ENCODE results near the gene RBPJ. TPM values are rescaled to one million over a fixed set of nuclear protein-coding genes. Genes with fewer than 3 reads are reported as not detected.

RBPJ gene
- total RNA-seq, 6 experiments from 2014 or later = 60.9 to 71.7 (median 69.0) TPM

- H3K4me1 Mint-ChIP-seq (ENCODE audit: low read depth) = peaks cover 41% of the 10 kb centered on the region
- TF ChIP-seq CTCF (IDR thresholded peaks at IDR 0.05) = no peak
- H3K4me3 Mint-ChIP-seq = no peak overlapping the region
- H3K36me3 Mint-ChIP-seq (ENCODE audit: low read depth) = peaks cover 21% of the 10 kb centered on the region
- H3K9me3 Mint-ChIP-seq = no peaks in the 10 kb centered on the region
- DNase-seq = no peak
- no peak overlapping the region for H3K27ac Mint-ChIP-seq
- H3K27me3 Mint-ChIP-seq (ENCODE audit: insufficient read depth) = no peaks in the 10 kb centered on the region
Measured at GRCh38 chr4:26418850-26419249, 98.0 kb downstream of the RBPJ start.

- no peaks in the 10 kb centered on the region for H3K27me3 Mint-ChIP-seq (ENCODE audit: insufficient read depth)
- no peak overlapping the region for H3K4me3 Mint-ChIP-seq
- H3K36me3 Mint-ChIP-seq (ENCODE audit: low read depth) = peaks cover 26% of the 10 kb centered on the region
- no peaks in the 10 kb centered on the region for H3K9me3 Mint-ChIP-seq
- H3K4me1 Mint-ChIP-seq (ENCODE audit: low read depth) = peaks cover 41% of the 10 kb centered on the region
- peak; percentile 69 for DNase-seq
- peak overlapping the region; percentile 93 for H3K27ac Mint-ChIP-seq
- TF ChIP-seq CTCF (IDR thresholded peaks at IDR 0.05) = no peak
Measured at GRCh38 chr4:26420438-26420837, 99.6 kb downstream of the RBPJ start.

- peaks cover 41% of the 10 kb centered on the region for H3K4me1 Mint-ChIP-seq (ENCODE audit: low read depth)
- no peak for TF ChIP-seq CTCF (IDR thresholded peaks at IDR 0.05)
- peak overlapping the region; percentile 93 for H3K27ac Mint-ChIP-seq
- peaks cover 25% of the 10 kb centered on the region for H3K36me3 Mint-ChIP-seq (ENCODE audit: low read depth)
- no peaks in the 10 kb centered on the region for H3K9me3 Mint-ChIP-seq
- no peaks in the 10 kb centered on the region for H3K27me3 Mint-ChIP-seq (ENCODE audit: insufficient read depth)
- H3K4me3 Mint-ChIP-seq = peak overlapping the region; percentile 41
- peak; percentile 14 for DNase-seq
Measured at GRCh38 chr4:26420913-26421312, 100.1 kb downstream of the RBPJ start.

- no peak overlapping the region for H3K4me3 Mint-ChIP-seq
- no peak for DNase-seq
- H3K27me3 Mint-ChIP-seq (ENCODE audit: insufficient read depth) = no peaks in the 10 kb centered on the region
- TF ChIP-seq CTCF (IDR thresholded peaks at IDR 0.05) = no peak
- H3K36me3 Mint-ChIP-seq (ENCODE audit: low read depth) = peaks cover 23% of the 10 kb centered on the region
- peaks cover 20% of the 10 kb centered on the region for H3K4me1 Mint-ChIP-seq (ENCODE audit: low read depth)
- no peak overlapping the region for H3K27ac Mint-ChIP-seq
- H3K9me3 Mint-ChIP-seq = no peaks in the 10 kb centered on the region
Measured at GRCh38 chr4:26424153-26424552, 103.3 kb downstream of the RBPJ start.

- H3K4me3 Mint-ChIP-seq = no peak overlapping the region
- H3K27me3 Mint-ChIP-seq (ENCODE audit: insufficient read depth) = no peaks in the 10 kb centered on the region
- no peak for DNase-seq
- H3K4me1 Mint-ChIP-seq (ENCODE audit: low read depth) = peaks cover 20% of the 10 kb centered on the region
- peak; percentile 69 for TF ChIP-seq CTCF (IDR thresholded peaks at IDR 0.05)
- H3K9me3 Mint-ChIP-seq = no peaks in the 10 kb centered on the region
- no peak overlapping the region for H3K27ac Mint-ChIP-seq
- peaks cover 23% of the 10 kb centered on the region for H3K36me3 Mint-ChIP-seq (ENCODE audit: low read depth)
Measured at GRCh38 chr4:26424838-26425237, 104.0 kb downstream of the RBPJ start.

- Mint-ChIP-seq H3K4me1 (ENCODE audit: low read depth) (peaks cover 12% of the 10 kb centered on the region), H3K4me3 (no peak overlapping the region), H3K27me3 (ENCODE audit: insufficient read depth) (no peaks in the 10 kb centered on the region), H3K27ac (no peak overlapping the region), H3K36me3 (ENCODE audit: low read depth) (peaks cover 23% of the 10 kb centered on the region), H3K9me3 (no peaks in the 10 kb centered on the region)
- TF ChIP-seq CTCF (IDR thresholded peaks at IDR 0.05) = no peak
- no peak for DNase-seq
Measured at GRCh38 chr4:26425953-26426352, 105.1 kb downstream of the RBPJ start.
